B cell (primary cell): ENCODE measurements around the gene PTPRT. TPM values are rescaled to one million over a fixed set of nuclear protein-coding genes. Genes with fewer than 3 reads are reported as not detected.

Source experiments
- ATAC-seq: fragments of 200-7000 bp; cut with Tn5 transposase; one replicate; pipeline ENCODE4 v1.10.0; 2021; ENCODE audit warnings: low read depth, mild to moderate bottlenecking, moderate number of reproducible peaks, moderate library complexity
- CTCF ChIA-PET: fragments of 350-600 bp; sonication (Branson Sonifier 250); formaldehyde crosslinking; loops from one replicate; lab custom pipeline; 2021; ENCODE audit warnings: antibody characterized with exemption, inconsistent platforms; lab: Charles Lee
- POLR2A ChIA-PET: fragments of 350-600 bp; sonication (Branson Sonifier 250); formaldehyde crosslinking; loops from one replicate; lab custom pipeline; 2021; ENCODE audit warnings: antibody characterized with exemption; lab: Charles Lee
- DNase-seq: peaks from one replicate; pipeline ENCODE4 v3.0.0; 2013
- H2AFZ ChIP-seq: 2 replicates; pipeline ENCODE4 v1.6.1; 2012; ENCODE audit warnings: mild to moderate bottlenecking, low read depth, low read length; ENCODE audit not compliant: insufficient read depth, poor library complexity, severe bottlenecking
- H3K27ac ChIP-seq, 2 donors: 1 replicate in 1 of 2; 2 replicates in 1 of 2; pipeline ENCODE4 v1.5.1; 2012 to 2013; ENCODE audit warnings: low read length in 2 of 2, mild to moderate bottlenecking in 2 of 2, moderate library complexity in 1 of 2
- H3K27me3 ChIP-seq, 4 experiments: fragments of 200-600 bp in 1 of 4; sonication (generic) in 1 of 4; replicated peaks in 1 of 4; 1 replicate in 2 of 4; 2 replicates in 2 of 4; pipeline versions ENCODE4 v1.6.1 to v1.7.0; 2013 to 2016; ENCODE audit warnings: low read length in 3 of 4, mild to moderate bottlenecking in 2 of 4, mixed read lengths in 1 of 4, moderate library complexity in 1 of 4; ENCODE audit not compliant: insufficient read depth in 4 of 4, control insufficient read depth in 3 of 4; ENCODE audit errors: control extremely low read depth in 1 of 4
- H3K36me3 ChIP-seq, 2 experiments: replicated peaks in 1 of 2; 1 replicate in 1 of 2; 2 replicates in 1 of 2; pipeline versions ENCODE4 v1.6.1 to v1.7.1; 2013; ENCODE audit warnings: low read length in 1 of 2; ENCODE audit not compliant: insufficient read depth in 2 of 2, control insufficient read depth in 1 of 2; ENCODE audit errors: control extremely low read depth in 1 of 2, extremely low read depth in 1 of 2
- H3K4me1 ChIP-seq, 2 donors: fragments of 200-600 bp in 1 of 2; sonication (generic) in 1 of 2; 1 replicate in 1 of 2; 2 replicates in 1 of 2; pipeline versions ENCODE4 v1.5.1 to v1.6.1; 2013 to 2017; ENCODE audit warnings: low read length in 2 of 2; ENCODE audit not compliant: control insufficient read depth in 2 of 2, insufficient read depth in 2 of 2
- H3K4me2 ChIP-seq: replicated peaks from 2 replicates; pipeline ENCODE3; 2012; ENCODE audit warnings: mild to moderate bottlenecking, low read depth, low read length; ENCODE audit not compliant: poor library complexity, severe bottlenecking
- H3K4me3 ChIP-seq, 5 experiments: fragments of 200-600 bp in 1 of 5; sonication (generic) in 1 of 5; 1 replicate in 3 of 5; 2 replicates in 2 of 5; pipeline versions ENCODE4 v1.5.1 to v1.7.0; 2011 to 2016; ENCODE audit warnings: low read length in 4 of 5, mild to moderate bottlenecking in 4 of 5, low read depth in 2 of 5, control low read depth in 1 of 5, moderate library complexity in 1 of 5; ENCODE audit not compliant: insufficient read depth in 1 of 5; ENCODE audit errors: control extremely low read depth in 1 of 5, extremely low read depth in 1 of 5
- H3K79me2 ChIP-seq: fragments of 200-600 bp; sonication (generic); one replicate; pipeline ENCODE4 v1.6.0; 2016; ENCODE audit warnings: low read length; ENCODE audit not compliant: control insufficient read depth, insufficient read depth
- H3K9ac ChIP-seq: fragments of 200-600 bp; sonication (generic); 2 replicates; pipeline ENCODE4 v1.6.1; 2017; ENCODE audit warnings: mild to moderate bottlenecking, low read length, moderate library complexity
- H3K9me3 ChIP-seq, 3 donors: one replicate each; pipeline versions ENCODE4 v1.6.1 to v1.7.1; 2013; ENCODE audit warnings: low read length in 2 of 3; ENCODE audit not compliant: control insufficient read depth in 2 of 3, insufficient read depth in 1 of 3; ENCODE audit errors: control extremely low read depth in 1 of 3
- H4K20me1 ChIP-seq: 2 replicates; pipeline ENCODE4 v1.6.0; 2012; ENCODE audit warnings: mild to moderate bottlenecking, low read length; ENCODE audit not compliant: insufficient read depth, control insufficient read depth, poor library complexity, severe bottlenecking
- H3K27ac Mint-ChIP-seq: one replicate; pipeline ENCODE4 v1.8.0; 2021; ENCODE audit warnings: mixed read lengths
- H3K27me3 Mint-ChIP-seq: one replicate; pipeline ENCODE4 v1.8.0; 2021; ENCODE audit warnings: mixed read lengths
- H3K4me1 Mint-ChIP-seq: one replicate; pipeline ENCODE4 v1.8.0; 2021; ENCODE audit warnings: mixed read lengths
- H3K4me3 Mint-ChIP-seq: one replicate; pipeline ENCODE4 v1.8.0; 2021; ENCODE audit warnings: mixed read lengths
- H3K9me3 Mint-ChIP-seq: one replicate; pipeline ENCODE4 v1.8.0; 2022; ENCODE audit warnings: mixed read lengths; ENCODE audit not compliant: insufficient read depth
- CTCF ChIP-seq: fragments of 200-600 bp; IDR thresholded peaks from one replicate; pipeline ENCODE4 v1.8.0; 2022; ENCODE audit warnings: antibody characterized with exemption, mild to moderate bottlenecking
- EZH2 ChIP-seq: IDR thresholded peaks from 2 replicates; pipeline ENCODE4 v1.6.1; 2012; ENCODE audit warnings: borderline replicate concordance, low read depth, mild to moderate bottlenecking, moderate library complexity, low read length; ENCODE audit not compliant: insufficient read depth, poor library complexity, severe bottlenecking
- WGBS: methylation state at CpG from one replicate; pipeline ENCODE4 v1.1.5; 2013; ENCODE audit warnings: missing lambda C conversion rate; ENCODE audit not compliant: insufficient coverage; 5-methylcytosine and 5-hydroxymethylcytosine counted together
- intact Hi-C: fragments of 100-400 bp; cut with micrococcal nuclease; formaldehyde crosslinking; loops from one replicate; pipeline ENCODE4 v1.10.0; 2022
- polyA plus RNA-seq: library from polyadenylated mRNA; depleted of rRNA; stranded (reverse); fragments of >200 nt; gene quantifications from 2 replicates; pipeline ENCODE4 v1.2.3, GENCODE V29; 2012
- total RNA-seq, 2 donors: library from RNA; stranded (reverse); fragments of 120-200 nt in 1 of 2; gene quantifications; 1 replicate in 1 of 2; 2 replicates in 1 of 2; pipeline versions ENCODE4 v1.2.3 to v1.2.4, GENCODE V29; 2013 to 2022

The PTPRT gene
- total and polyA plus RNA-seq, 2 donors (not counting 1 experiment from before 2014, with no cell fraction given), result not detected

GRCh38 chr20:42785041-42785440 is 404.7 kb downstream of the PTPRT start:
- Histone ChIP-seq H3K9me3 (no peaks in the 10 kb centered on the region), H3K4me1 (no peaks in the 10 kb centered on the region), H2AFZ (no peak overlapping the region), H3K9ac (no peak overlapping the region), H3K4me2 (no peak overlapping the region), H3K27ac (no peak overlapping the region), H4K20me1 (no peaks in the 10 kb centered on the region), H3K27me3 (no peaks in the 10 kb centered on the region), H3K79me2 (no peaks in the 10 kb centered on the region), H3K36me3 (no peaks in the 10 kb centered on the region), H3K4me3 (no peak overlapping the region)
- Mint-ChIP-seq H3K27me3 (no peaks in the 10 kb centered on the region), H3K27ac (no peak overlapping the region), H3K9me3 (no peaks in the 10 kb centered on the region), H3K4me1 (no peaks in the 10 kb centered on the region), H3K4me3 (no peak overlapping the region)
- CTCF ChIA-PET, result no interaction called here
- ATAC-seq, result no peak
- intact Hi-C loops, result no loop called here
- TF ChIP-seq CTCF, result no peak
- no peak for TF ChIP-seq EZH2
- POLR2A ChIA-PET, result no interaction called here
- WGBS, result no CpG with 5 or more reads among the region's 4 CpGs
- no peak for DNase-seq

- Histone ChIP-seq H3K4me1 (no peaks in the 10 kb centered on the region), H3K9me3 (no peaks in the 10 kb centered on the region), H3K4me3 (no peak overlapping the region), H3K36me3 (no peaks in the 10 kb centered on the region), H4K20me1 (no peaks in the 10 kb centered on the region), H2AFZ (no peak overlapping the region), H3K79me2 (no peaks in the 10 kb centered on the region), H3K9ac (no peak overlapping the region), H3K27me3 (no peaks in the 10 kb centered on the region), H3K4me2 (no peak overlapping the region), H3K27ac (no peak overlapping the region)
- CTCF ChIA-PET, result no interaction called here
- Mint-ChIP-seq H3K9me3 (no peaks in the 10 kb centered on the region), H3K4me1 (no peaks in the 10 kb centered on the region), H3K27me3 (no peaks in the 10 kb centered on the region), H3K4me3 (no peak overlapping the region), H3K27ac (no peak overlapping the region)
- POLR2A ChIA-PET, result no interaction called here
- intact Hi-C loops, result no loop called here
- DNase-seq (no peak), ATAC-seq (no peak)
- WGBS, result 80% methylated on average over 1 of the region's 1 CpG
- TF ChIP-seq EZH2, result no peak
- TF ChIP-seq CTCF, result no peak
These were observed 410.5 kb downstream of the PTPRT start for GRCh38 chr20:42779216-42779615.
